HG03378 (cell line): ENCODE data around the gene TRA2A.

Source experiments
- ATAC-seq: cut with Tn5 transposase; IDR thresholded peaks from one replicate; pipeline ENCODE4 v1.9.1; 2021; ENCODE audit warnings: mild to moderate bottlenecking, moderate library complexity; ENCODE audit not compliant: unreplicated experiment

Gene TRA2A

DNA sequence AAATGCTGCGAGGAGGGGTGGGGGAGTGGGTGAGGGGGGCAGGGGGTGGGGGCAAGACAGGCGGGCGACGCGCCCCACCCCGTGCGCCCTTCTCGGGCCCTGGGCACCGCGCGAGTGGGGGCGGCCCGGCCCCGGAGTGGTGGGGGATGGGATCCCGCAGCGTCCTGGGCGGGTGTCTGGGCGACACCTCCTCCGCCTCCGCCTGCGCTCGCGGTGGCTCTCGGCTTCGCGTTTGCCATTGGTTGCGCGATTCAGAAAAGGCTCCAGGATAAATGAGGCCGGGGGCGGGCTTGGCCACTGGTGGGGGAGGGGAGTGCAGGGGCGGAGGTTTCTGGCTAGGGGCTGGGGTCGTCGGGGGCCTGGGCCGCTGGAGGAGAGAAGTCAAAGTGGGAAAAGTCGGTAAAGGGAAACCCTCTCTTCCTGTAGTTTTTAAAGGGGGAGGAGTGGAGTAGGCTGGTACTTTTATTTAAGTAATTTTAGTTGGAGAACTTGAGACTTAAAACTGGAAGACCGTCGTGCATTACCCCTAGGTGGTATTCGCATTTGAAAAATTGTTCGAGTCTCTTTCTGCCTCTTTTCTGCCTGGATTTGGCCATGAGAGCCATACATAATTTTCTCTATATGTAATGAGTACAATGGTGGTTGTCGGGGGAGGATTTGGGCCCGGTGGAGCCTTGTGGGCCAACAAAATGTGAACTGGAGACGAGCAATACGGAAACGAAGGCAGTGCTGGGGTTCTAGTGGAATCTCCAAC lies 60.5 kb downstream of the TRA2A start:
- no peak for ATAC-seq

DNA sequence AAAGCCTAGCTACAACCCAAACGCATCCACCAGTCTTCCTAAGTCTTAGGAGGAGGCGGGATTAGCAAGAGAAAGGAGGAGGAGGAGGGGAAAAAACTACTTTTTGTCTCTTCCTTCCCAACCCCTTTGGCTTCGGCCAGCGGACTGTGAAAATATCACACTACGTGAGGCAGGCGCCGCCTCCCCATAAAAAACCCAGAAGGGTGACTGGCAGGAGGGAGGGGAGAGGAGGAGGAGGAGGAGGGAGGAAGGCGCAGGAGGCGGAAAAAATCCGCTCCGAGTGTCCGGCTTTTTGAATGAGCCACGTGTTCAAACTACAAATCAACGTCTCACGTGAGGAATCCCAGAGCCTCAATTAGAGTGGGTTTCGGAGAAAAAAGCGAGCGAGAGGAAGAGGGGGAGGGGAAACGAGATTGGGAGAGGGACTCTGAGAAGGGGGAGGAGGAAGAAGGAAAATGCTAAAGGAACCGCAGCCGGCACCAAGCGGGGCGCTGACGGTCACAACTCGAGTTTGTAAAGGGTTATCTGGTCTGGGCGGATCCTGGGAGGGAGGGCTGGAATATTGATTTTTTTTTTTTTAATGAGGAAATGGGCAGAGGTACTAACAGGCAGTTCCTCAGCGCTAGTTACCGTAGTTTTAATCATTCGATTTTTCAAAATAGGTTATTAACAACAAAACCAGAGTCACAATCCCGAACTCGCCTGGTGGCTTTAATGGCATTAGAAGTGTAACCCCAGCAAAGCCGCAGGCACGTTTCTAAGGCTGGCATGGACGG lies 61.3 kb downstream of the TRA2A start, which contains the start of gene IGF2BP3:
Gene IGF2BP3, minus strand, starts transcription at position 162 of the 776 bp plus-strand sequence. CDS start 381 bp downstream, outside the sequence.
- no peak for ATAC-seq

DNA sequence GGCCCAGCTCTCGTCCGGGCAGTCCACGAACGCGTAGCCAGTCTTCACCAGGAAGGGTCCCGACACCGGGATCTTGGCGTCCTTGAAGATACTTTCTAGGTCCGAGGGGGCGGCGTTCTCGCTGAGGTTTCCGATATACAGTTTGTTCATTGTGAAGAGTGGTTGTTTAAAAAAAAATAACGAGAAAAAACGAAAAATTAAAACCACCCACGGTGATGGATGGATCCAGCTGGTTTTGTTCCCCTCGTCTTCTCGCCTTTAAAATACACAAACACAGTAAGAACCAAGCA lies 61.9 kb downstream of the TRA2A start:
- no peak for ATAC-seq

DNA sequence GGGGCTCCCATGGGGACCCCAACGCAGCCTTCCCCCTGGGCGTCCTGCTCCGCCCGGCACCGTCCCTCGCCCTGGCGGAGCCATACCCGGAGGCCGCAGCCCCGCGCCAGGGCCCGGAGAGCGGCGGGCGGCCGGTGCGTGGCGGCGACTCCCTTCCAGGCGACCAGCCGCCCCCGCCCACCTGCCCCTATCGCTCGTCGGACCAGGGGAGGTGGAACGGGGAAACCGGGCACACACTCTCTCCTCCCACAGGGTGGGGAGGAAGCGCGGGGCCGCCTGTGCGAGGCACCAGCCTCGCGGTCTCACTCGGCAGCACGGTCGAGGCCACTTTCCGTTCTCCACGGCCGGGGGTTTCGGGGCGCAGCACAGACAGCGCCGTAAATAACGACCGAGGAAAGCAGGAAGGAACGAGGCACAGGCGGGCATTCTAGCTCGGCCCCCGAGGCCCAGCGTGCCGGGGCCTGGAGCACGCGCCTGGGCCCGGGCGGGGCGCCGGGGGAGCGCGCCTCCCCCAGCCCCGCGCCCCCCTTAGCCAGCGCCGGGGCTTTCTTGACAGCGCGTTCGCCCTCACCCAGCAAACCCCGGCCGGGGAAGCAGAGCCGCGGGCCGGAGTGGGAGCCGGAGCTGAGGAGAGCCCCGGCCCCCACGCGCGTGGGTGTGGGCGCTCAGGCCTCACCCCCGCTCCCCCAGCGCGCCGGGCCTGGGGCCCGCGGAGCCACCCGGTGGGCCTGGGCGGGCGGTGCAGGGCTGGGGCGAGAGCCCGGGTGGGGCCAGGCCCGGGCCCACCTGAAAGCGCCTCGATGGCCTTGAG lies 62.4 kb downstream of the TRA2A start:
- ATAC-seq: no peak

DNA sequence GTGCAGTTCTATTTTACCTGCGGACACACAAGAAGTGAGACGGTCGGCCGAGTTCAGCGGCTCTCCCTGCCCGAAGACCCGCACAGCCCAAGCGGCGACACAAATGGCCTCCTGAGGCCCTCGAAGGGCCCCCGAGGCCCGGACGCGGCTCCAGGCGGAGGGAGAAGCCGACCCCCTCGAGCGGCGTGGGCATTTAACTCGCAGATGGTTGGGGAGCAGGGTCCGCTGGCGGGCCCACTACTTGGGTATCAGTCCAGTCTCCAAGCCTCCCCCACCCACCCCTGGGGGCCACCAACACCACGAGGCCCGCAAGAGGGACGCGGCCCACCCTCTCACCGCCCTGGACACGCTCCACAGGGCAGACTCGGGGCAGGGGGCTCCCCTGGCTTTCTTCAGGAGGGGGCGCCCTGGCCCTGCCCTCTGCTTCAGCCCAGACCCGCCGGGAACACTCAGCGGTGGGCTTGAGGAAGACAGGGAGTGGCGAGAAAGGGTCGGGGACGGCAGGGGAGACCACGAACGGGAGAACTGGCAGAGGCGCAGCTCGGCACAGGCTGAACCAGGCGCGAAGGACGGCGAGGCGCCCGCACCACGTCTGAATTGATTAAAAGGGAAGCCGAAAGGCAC lies 63.1 kb downstream of the TRA2A start:
- no peak for ATAC-seq

DNA sequence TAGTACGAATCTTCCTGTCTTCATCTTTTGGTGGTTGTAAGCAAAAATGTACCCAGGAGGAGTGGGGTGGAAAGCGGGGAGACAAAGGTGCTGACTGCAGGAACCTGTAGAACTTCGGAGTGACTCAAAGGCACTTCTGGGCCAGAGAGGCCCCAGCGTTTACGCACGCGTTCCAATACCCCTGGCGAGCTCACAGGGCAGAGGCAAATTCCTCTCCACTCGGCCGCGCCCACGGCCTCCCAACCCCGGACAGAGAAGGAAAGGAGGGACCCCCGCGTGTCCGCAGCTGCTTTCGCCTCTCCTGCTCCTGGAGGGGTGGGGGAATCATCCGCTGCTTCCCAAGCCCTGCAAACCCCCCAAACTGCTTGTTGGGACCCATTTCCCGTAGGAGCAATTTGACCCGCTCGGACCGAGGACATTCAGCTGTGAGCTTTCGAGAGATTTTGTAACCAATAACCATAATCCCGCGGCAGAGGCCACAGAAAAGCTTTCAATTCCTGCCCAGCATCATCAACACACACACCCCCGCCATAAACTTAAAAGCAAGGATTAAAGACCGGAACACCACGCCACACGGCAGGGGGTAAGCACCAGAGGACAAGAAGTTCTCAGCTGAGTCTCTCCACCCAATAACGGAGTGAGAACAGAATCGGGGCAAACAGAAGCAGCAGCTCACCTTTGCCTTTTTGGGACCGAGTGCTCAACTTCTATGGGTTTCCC lies 63.8 kb downstream of the TRA2A start:
- no peak for ATAC-seq

DNA sequence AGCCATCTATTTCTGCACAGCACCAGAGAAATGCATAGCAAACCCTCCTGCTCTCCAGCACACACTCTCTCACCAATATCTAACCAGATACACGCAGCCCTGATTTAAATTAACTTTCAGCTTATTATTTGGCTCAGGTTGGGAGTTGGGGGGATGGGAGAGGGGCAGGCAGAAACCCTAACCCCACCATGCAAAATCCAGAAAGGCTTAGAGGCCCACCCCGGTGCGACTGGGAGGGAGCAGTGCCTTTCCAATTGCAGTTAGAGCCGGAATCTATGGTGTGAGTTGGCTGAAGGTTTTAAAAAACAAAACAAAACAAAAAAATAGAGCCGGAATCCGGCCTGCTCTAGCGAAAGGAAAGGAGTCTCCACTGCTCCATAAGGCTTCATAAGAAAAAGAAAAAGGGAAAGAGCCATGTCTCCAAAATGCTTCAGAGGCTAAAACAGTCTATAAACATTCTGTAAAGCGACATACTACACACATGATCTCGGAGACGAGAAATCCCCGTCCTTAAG lies 64.4 kb downstream of the TRA2A start:
- no peak for ATAC-seq

DNA sequence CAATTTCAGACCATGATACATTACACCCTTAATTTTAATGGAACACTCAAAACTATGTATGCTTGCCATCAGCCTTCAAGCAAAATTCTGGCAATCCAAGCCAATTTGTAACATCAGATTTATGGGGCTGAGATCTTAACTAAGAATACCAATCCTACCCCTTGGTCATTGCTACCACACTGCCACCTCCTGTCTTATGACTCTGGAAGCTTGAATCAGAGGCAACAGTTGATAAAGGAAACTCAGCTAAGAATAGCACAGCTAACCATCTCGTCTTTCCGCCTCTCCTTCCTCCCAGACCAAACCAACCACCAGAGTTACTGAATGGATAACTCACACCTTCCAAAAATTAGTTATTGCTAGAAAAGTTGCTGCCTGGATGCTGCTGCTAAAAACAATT lies 68.9 kb downstream of the TRA2A start:
- ATAC-seq: no peak

DNA sequence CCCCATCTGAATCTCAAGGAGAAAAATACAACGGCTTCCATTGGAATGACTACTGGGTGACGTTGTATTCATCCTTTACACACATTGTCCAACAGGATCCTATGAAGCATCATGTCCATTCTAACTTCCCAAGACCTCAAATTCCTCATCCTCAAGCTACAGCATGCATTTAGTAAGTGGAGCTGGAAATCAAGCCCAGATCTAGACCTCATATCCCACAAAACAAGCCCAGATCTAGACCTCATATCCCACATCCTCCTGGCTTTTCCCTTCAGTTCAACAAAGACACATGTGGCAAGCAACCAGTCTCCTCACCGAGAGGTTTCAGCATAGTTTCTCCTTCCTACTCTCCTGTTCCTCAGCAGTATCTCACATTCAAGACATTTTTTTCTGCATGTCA lies 73.7 kb downstream of the TRA2A start:
- no peak for ATAC-seq

DNA sequence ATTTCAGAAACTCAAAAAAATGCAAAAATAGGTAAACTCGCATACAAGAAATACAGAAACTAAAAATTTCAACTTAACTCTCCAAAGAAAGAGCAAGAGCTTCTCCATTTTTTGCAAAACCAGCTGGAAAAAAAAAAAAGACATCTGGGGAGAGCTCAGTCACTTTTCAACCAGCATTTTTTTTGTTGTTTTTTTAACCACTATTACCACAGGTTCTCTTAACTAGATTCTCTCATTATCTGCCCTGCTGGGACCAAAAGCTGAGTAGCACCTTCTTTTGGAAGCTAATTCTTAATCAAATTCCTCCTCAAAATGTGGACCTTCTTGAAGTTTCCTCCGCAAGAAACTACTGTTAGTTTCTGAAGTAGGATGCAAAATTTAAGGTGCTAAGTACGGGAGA lies 75.7 kb downstream of the TRA2A start:
- ATAC-seq: no peak

DNA sequence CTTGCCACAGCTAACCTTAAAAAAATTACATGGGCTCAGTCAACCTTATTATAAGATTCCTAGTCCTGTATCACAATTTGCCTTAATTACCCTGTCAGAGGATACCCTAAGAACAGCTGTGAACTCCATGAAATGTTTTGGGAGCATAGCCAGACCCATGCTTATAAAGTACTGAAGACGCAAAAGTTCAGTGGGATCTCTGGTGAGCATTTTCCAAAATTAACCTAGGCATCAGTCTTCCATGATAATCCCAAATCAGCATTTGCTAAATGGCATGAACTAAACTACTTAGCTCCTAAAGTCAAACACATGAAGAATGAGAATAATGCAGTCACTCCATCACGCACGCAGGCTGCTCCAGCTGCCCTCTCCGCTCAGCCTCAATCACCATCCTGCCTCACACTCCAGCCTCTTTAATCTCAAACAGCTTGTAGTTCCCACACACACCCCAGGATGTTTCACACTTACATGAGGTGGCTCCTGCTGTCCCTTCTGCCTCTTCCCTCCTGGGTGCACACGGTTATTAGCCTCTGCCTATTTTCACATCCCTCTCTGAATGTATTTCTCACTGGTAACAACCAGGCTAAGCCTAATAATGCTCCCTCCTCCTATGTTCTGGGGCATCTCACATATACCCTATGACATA lies 76.8 kb downstream of the TRA2A start:
- ATAC-seq: no peak
